Heart right ventricle (tissue), 16 donors: Measurements from ENCODE around the gene ABCB11. TPM values are rescaled to one million over a fixed set of nuclear protein-coding genes. Genes with fewer than 3 reads are reported as not detected.

Experiments
- ATAC-seq, 8 donors: fragments of 200-7000 bp; cut with Tn5 transposase; one replicate each; pipeline ENCODE4 v1.9.1; 2020; ENCODE audit warnings: mild to moderate bottlenecking in 8 of 8, moderate library complexity in 8 of 8, moderate number of reproducible peaks in 1 of 8
- DNase-seq, 2 donors: peaks; one replicate each; pipeline ENCODE4 v3.0.0-alpha.2; 2020
- H3K27ac ChIP-seq, 10 donors: fragments of 200-600 bp; sonication (generic) in 2 of 10; one replicate each; pipeline versions ENCODE4 v1.5.0 to v1.8.0; 2020 to 2022; ENCODE audit warnings: mild to moderate bottlenecking in 3 of 10
- H3K27me3 ChIP-seq, 7 donors: fragments of 200-600 bp; one replicate each; pipeline ENCODE4 v1.8.0; 2021 to 2022; ENCODE audit warnings: mild to moderate bottlenecking in 2 of 7
- H3K36me3 ChIP-seq, 9 donors: fragments of 200-600 bp; sonication (generic) in 1 of 9; one replicate each; pipeline versions ENCODE4 v1.5.0 to v1.8.0; 2020 to 2022; ENCODE audit warnings: mild to moderate bottlenecking in 2 of 9
- H3K4me1 ChIP-seq, 9 donors: fragments of 200-600 bp; sonication (generic) in 1 of 9; one replicate each; pipeline versions ENCODE4 v1.5.0 to v1.8.0; 2020 to 2022; ENCODE audit warnings: mild to moderate bottlenecking in 4 of 9
- H3K4me3 ChIP-seq, 10 donors: fragments of 200-600 bp; sonication (generic) in 2 of 10; one replicate each; pipeline versions ENCODE4 v1.5.0 to v1.8.0; 2020 to 2022; ENCODE audit warnings: mild to moderate bottlenecking in 7 of 10, moderate library complexity in 2 of 10
- H3K9me3 ChIP-seq, 11 donors: fragments of 200-600 bp in 10 of 11; sonication (generic) in 2 of 11; one replicate each; pipeline versions ENCODE4 v1.5.0 to v1.8.0; 2013 to 2022; ENCODE audit warnings: mild to moderate bottlenecking in 2 of 11, control low read depth in 1 of 11, moderate library complexity in 1 of 11
- CTCF ChIP-seq, 9 donors: fragments of 200-600 bp; sonication (generic) in 2 of 9; IDR thresholded peaks; one replicate each; pipeline versions ENCODE4 v1.5.0 to v1.8.0; 2021 to 2022; ENCODE audit warnings: antibody characterized with exemption in 9 of 9, mild to moderate bottlenecking in 5 of 9, moderate library complexity in 1 of 9
- WGBS, 2 donors: extraction: QIAGEN DNeasy Blood & Tissue Kit; methylation state at CpG; one replicate each; pipeline ENCODE4 v1.1.7; 2013; ENCODE audit warnings: inconsistent platforms in 1 of 2; 5-methylcytosine and 5-hydroxymethylcytosine counted together
- intact Hi-C, 10 donors: fragments of 100-400 bp; cut with DNase I; formaldehyde crosslinking; loops; one replicate each; pipeline versions ENCODE4 v1.11.1 to v1.14.2; 2022
- polyA plus RNA-seq, 2 donors: library from polyadenylated mRNA; stranded (reverse); fragments of 200-250 nt; gene quantifications; one replicate each; pipeline ENCODE4 v1.2.3, GENCODE V29; 2013
- total RNA-seq, 10 donors: library from RNA; stranded (reverse); fragmentation: NEBNext Ultra II Directional in 3 of 10; extraction: Animal tissue kit (Norgen Biotek cat#: 25700) in 3 of 10; gene quantifications; one replicate each; pipeline versions ENCODE4 v1.2.1 to v1.2.4, GENCODE V29; 2021 to 2023
- donor health status: Arrhythmogenic right ventricular cardiomyopathy.
- donor health status: ischemic (EF 13 %, LVEDD 7.1; RV severe dilation, severe dysfunction).
- donor health status: healthy with polysubstance abuse.
- donor health status: DM: no; HTN: yes; CAD: no.
- donor health status: DM: no; HTN: no; CAD: no.
- donor health status: ischemic (EF 25% LVEDD 6.9; RV normal size, moderate dysfunction).
- donor health status: ischemic (EF 25% LVEDD 5.7; RV mildly dilated, moderate dysfunction).
- donor health status: healthy.
- donor health status: DM: yes; HTN: yes; CAD: no.
- donor health status: Ischemic cardiomyopathy.
- donor health status: ischemic (EF 35%, LVEDD 5.7; RV mildly dilated, moderate dysfunction).
- donor health status: nonischemic (EF 11% LVEDD 7.7; RV severe dilation, severe dysfunction).
- donor health status: DM: yes; HTN: yes; CAD: no.
- donor health status: PGD.
- donor health status: ischemic (EF 29% LVEDD 5.4; RV normal size, mild dysfunction).
- donor health status: nonischemic (EF 23%, LVEDD 6.1; RV moderate dilation, normal function).

Gene ABCB11
- total and polyA plus RNA-seq, 12 donors, result 0.01 to 0.23 (median 0.06) TPM; not detected in 7

DNA sequence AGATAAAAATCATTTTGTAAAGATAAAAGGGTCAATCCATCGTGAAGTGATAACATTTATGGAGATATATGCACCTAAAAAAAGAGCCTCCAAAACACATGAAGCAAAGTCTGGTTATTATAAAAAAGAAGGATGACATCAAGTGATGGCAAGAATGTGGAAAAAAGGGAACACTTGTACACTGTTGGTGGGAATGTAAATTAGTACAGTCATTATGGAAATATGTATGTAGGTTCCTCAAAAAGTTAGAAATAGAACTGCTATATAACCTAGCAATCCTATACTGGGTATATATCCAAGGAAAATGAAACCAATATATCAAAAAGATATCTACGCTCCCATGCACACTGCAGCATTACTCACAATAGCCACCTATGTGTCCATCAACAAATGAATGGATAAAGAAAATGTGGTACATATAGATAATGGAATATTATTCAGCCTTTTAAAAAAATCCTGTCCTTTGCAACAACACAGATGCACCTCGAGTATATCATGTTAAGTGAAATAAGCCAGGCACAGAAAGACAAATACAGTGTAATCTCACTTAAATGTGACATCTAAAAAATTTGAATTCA lies 28.9 kb downstream of the ABCB11 start:
- ATAC-seq (no peak), DNase-seq (no peak)
- H3K36me3 ChIP-seq, result no peaks in the 10 kb centered on the region
- no peaks in the 10 kb centered on the region for H3K27me3 ChIP-seq
- 67 to 78% methylated on average over 3 of the region's 3 CpGs for WGBS, 2 donors
- no peak overlapping the region for H3K27ac ChIP-seq
- intact Hi-C loops, result no loop called here
- H3K9me3 ChIP-seq, result no peaks in the 10 kb centered on the region
- H3K4me3 ChIP-seq, result no peak overlapping the region
- no peak for TF ChIP-seq CTCF (IDR thresholded peaks at IDR 0.05)
- H3K4me1 ChIP-seq, result peaks cover 0 to 14% (median 0%) of the 10 kb centered on the region in 9 donors

- WGBS, 2 donors, result 83 to 93% methylated on average over 5 of the region's 5 CpGs
- no peak for TF ChIP-seq CTCF (IDR thresholded peaks at IDR 0.05)
- Histone ChIP-seq H3K4me1 (peaks cover 0 to 19% (median 0%) of the 10 kb centered on the region in 9 donors), H3K9me3 (no peaks in the 10 kb centered on the region), H3K36me3 (no peaks in the 10 kb centered on the region), H3K27me3 (no peaks in the 10 kb centered on the region), H3K4me3 (no peak overlapping the region), H3K27ac (no peak overlapping the region)
- ATAC-seq (no peak), DNase-seq (no peak)
- intact Hi-C loops, result no loop called here
These were observed 29.9 kb downstream of the ABCB11 start for GRCh38 chr2:169001116-169001815.

DNA sequence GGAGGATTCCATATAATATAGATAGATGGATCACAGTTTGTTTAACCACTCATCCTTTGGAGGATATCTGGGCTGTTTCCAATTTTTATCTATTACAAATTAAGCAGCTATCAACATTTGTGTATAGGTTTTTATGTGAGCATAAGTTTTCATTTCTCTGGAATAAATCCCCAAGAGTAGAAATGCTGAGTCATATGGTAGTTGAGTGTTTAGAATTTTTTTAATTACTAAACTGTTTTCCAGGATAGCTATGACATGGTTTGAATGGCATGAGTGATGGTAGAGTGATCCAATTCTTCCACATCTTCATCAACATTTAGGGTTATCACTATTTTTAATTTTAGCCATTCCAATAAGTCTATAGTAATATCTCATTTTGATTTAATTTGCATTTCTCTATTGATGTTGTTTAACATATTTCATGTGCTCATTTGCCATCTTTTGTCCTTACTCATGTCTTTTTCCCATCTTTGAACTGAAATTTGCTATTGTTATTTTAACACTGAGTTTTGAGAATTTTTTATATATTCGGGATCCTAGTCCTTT lies 31.4 kb downstream of the ABCB11 start:
- TF ChIP-seq CTCF (IDR thresholded peaks at IDR 0.05), result no peak
- 91 to 94% methylated on average over 1 of the region's 1 CpG for WGBS, 2 donors
- DNase-seq, result no peak
- no peaks in the 10 kb centered on the region for H3K36me3 ChIP-seq
- peaks cover 0 to 19% (median 0%) of the 10 kb centered on the region in 9 donors for H3K4me1 ChIP-seq
- ATAC-seq, result no peak
- H3K27ac ChIP-seq, result no peak overlapping the region
- no peaks in the 10 kb centered on the region for H3K9me3 ChIP-seq
- intact Hi-C loops, result no loop called here
- H3K4me3 ChIP-seq, result no peak overlapping the region
- H3K27me3 ChIP-seq, result no peaks in the 10 kb centered on the region

GRCh38 chr2:168998609-168999211 lies 32.4 kb downstream of the ABCB11 start:
- no peaks in the 10 kb centered on the region for H3K36me3 ChIP-seq
- no peak overlapping the region for H3K27ac ChIP-seq
- H3K4me3 ChIP-seq, result no peak overlapping the region
- DNase-seq (no peak), ATAC-seq (no peak)
- H3K4me1 ChIP-seq, result peaks cover 0 to 19% (median 0%) of the 10 kb centered on the region in 9 donors
- no peaks in the 10 kb centered on the region for H3K9me3 ChIP-seq
- intact Hi-C loops, result no loop called here
- TF ChIP-seq CTCF (IDR thresholded peaks at IDR 0.05), result no peak
- H3K27me3 ChIP-seq, result no peaks in the 10 kb centered on the region
- WGBS, 2 donors, result 66 to 68% methylated on average over 4 of the region's 4 CpGs
